ENCODE results near the gene LPAR6.

Gene LPAR6

DNA sequence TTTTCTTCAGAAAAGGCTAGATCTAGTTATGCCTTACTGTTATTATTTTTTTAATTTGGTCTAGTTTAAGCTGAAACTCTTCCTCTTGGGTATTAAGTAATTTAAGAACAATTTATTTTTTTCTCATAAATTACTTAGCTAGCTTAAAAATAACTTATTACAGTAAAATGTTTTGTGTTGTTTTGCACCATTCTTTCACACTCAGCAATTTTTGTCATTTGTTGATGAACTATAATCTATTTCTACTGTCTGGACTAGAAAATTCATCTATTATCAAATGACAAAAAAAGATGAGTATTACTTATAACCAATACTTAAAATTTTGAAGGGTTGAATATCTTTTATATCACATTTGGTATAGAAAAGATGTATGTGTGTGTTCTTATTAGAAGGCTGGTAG lies 1.6 kb upstream of the LPAR6 start:
- no peak for DNase-seq

DNA sequence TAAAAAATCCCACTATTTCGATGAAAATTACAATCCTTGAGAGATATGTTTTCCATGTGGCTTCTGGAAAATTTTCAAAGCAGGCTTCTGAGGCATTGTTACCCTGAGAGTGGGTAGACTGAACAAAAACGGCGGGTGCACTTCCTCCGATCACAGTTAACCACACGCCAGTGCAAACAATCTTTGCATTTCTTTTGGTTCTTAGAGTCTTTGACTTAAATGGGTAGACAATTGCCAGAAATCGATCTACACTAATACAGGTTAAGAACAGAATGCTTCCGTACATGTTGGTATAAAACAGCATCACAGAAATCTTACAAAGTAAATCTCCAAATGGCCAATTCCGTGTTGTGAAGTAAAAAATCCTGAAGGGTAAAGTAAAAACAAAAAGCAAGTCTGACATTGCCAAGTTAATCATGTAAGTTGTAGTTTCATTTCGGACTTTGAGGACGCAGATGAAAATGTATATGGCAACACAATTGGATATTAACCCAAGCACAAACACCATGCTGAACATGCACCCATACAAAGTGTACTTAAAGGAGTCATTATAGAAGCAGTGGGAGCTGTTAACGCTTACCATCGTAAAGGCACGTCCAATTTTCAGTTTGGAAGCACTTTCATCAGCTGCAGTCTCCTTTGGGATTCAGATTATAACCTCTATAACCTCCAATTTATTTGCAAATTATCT lies 927 bp downstream of the LPAR6 start:
- no peak for DNase-seq

DNA sequence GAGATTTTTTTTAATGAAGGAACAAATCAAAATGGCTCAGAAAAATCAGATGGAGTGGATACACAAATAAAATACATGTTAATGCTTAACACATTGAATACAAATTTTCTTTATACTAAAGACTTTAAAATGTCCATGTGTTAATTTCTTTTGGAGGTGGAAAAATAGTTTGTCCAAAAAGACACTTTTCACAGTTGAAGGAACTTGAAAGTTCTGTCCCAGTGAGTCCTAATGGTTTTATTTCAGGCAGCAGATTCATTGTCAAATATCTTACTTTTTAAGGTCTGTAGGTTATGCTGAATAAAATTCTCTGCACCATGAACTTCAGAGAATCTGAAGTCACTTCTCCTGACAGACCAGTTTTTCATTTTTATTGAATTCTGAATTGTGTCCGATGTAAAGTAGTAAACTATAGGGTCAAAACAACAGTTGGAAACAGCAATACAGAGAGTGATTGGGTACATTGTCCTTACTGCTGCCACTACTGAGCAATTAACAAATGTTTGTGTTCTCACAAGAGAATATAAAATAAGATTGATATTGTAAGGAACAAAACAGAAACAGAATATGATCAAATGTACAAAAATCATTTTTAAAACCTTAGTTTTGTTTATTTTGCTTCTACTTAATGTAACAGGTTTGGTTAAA lies 1.6 kb downstream of the LPAR6 start:
- no peak for DNase-seq

DNA sequence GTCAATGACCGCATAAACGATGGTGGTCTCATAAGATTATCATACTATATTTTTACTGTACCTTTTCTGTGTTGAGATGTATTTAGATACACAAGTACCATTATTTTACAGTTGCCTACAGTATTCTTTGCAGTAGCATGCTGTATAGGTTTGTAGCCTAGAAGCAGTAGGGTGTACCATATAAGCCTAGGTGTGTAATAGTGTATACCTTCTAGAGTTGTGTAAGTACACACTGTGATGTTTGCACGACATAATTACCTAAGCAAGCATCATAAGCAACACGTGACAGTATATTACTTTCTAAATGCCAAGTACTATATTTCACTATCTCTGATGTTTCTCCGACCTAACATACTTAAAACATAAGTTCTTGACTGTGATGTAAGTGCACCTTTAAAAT lies 2.7 kb downstream of the LPAR6 start:
- no peak for DNase-seq

DNA sequence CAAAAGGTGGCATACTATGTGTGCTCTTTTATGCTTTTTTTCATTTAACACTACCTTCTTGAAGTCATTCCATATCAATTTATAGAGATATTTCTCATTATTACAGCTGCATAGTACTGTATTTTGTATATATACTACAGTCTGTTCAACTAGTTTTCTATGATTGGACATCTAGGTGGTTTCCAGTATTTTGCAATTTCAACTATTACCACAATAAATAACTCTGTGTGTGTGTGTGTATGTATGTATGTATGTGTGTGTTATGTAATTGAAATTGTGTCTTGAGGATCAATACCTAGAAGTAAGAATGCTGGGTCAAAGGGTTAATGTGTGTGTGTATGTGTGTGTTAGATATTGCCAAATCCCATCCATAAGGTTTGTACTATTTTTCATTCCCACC lies 7.0 kb downstream of the LPAR6 start:
- DNase-seq = no peak

DNA sequence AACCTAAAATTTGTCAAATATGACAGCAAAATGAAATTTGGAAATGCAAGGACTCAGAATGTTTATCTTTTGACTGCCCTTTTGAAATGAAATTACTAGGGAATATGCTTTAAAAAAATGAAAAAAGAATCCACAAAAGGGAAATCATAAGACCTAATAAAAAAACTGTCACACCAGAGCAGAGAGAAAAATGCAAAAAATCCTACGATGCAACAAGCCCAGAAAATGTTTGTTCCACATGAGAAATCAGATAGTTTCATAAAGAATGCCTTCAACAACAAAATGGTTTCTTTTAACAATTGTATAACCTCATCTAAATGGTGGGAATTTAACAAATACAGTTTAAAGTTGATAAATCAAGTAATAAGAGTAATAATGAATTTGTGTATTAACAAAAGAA lies 8.0 kb downstream of the LPAR6 start:
- DNase-seq = no peak

DNA sequence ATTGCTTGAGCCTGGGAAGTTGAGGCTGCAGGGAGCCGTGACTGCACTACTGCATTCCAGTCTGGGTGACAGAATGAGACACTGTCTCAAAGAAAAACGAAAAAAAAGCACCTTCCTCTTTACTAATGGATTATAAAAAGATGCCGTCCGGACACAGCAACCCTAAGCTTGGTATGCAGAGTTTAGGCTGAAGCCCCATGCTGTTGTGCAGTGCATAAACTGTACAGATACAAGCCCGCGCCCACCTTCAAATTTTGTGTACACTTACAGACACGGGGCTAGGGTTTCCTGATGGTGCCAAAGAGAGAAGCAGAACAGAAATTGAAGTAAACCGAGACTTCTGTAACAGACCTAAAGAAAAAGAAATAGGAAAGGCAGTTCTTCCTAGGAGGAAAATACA lies 9.0 kb downstream of the LPAR6 start:
- DNase-seq = no peak

DNA sequence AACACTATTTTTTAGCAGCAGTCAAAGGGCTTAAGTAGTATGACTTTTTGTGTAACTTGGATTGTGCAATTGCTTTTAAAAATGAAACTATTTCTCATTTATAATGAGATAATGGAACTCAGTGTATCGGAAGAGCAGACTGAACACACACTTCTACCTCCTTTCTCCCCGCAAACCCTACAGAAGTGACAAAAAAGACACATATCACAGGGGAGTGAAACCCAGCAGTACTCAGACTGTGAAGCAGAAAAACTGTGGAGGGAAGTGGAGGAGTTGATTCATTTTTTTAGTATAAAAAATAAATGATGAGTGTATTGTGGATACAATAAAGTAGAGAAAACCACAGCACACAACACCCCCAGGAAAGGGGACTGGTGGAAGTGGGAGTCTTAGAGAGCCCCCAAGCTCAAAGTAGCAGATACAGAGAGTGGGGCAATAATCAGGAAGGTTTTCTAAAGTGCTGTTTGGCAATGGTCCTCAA lies 9.7 kb downstream of the LPAR6 start:
- no peak for DNase-seq

DNA sequence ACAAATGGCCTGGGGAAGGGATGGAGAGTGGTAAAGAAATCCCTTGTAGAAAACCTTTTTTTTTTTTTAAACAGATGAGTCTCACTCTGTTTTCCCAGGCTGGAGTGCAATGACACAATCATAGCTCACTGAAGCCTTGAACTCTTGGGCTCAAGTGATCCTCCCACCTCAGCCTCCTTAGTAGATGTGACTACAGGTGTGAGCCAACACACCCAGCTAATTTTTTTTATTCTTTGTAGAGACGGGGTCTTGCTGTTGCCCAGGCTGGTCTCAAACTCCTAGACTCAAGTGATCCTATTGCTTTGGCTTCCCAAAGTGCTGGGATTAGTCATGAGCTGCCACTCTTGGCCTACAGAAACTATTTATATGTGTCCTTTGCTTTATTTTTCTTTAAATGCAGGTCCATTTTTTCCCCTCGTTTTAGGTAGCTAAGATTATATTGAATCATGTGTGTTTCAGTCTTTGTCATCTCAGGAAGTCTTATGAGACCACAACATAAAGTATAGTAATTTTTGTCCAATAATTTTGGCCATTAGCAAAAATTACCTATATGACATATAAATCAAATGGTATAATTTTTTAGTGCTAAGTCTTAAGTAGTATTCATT lies 10.5 kb downstream of the LPAR6 start:
- DNase-seq = no peak

DNA sequence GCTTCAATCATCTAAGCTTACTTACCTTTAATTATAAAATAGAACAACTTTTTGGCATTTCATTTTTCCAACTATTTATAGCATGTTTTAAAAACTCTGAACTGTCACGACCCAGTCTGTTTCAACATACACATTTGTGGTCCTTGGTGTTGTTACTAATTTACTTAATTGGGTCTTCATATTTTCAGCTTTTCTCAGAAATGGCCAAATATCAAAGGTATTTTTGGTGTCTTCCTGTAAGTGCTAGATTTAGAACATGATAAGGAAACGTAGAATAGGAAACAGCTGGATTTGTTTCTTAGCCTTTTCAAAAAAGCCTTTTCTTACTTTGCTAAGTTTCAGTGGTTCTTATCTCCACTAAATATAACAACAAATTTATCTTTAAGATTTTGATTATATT lies 11.4 kb downstream of the LPAR6 start:
- DNase-seq = no peak

DNA sequence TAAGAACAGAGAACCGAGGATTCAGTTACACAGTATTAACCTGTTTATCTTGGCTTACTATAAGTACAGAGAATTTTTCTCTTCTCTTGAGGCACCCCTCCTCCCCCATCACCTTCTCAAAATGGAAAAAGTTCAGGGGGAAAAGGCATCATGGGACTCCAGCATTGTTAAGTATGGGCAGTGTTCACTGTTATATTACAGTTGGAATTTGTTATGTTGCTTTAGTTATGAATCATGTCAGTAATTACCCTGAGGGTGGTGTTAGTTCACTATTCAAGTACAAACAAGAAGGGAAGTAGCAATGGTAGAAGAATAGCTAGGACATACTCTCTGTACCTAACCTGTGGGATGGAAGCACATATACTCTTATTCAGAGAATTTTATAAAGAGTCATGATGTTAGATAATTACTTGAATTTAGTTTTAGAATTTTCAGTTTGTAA lies 12.0 kb downstream of the LPAR6 start:
- no peak for DNase-seq

DNA sequence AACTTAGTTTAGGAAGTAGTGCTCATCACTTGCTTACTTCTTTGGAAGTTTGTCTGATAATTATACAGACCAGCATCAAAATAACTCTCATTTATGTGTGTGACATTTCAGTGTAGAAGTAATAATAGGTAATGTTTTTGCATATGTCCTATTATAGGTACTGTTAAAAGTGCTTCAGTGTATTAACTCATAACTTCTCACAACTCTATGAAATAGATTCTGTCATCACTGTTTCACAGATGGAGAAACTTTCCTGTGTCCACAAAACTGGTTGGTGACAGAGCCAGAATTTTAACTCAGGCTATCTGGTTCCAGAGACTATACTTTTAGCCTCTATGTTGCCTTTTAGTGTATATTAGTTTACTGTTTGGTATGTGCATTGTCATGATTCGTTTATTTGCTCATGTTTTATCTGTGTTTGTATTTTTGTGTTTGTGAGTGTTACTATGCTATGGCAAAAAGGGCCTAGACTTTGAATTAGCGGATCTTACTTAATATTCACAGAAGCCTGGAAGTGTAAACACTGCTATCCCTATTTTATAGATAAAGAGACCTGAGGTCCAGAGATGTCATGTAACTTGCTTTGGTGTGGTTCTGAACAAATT lies 12.7 kb downstream of the LPAR6 start:
- DNase-seq = no peak

DNA sequence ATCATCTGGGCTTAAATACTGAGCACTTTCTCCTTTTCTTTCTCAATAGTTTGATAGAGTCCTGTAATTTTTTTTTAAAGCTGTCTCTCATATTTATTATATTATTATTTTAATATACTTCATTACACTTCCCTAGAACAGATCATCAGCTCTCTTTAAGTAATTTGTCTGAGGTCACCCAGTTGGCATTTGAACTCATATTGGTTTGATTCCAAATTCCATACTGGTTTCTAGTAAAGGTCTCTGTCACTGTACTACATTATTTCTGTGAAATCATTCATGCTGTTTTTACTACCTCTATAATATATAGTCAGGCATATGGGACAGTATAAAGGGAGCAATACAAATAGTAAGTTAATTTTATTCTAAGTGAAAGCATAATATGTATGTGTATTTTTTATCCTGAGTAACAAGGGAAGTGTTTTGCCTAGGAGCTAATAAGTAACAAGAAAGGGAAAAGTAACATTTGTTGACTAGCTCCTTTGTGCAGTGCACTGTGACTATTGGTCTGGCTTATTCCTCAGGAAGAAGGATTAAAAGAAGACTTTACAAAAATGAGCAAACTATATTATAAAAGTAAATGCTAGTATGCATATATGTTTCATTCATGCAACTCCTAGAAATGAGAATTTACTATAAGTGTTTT lies 14.3 kb downstream of the LPAR6 start:
- DNase-seq = no peak

DNA sequence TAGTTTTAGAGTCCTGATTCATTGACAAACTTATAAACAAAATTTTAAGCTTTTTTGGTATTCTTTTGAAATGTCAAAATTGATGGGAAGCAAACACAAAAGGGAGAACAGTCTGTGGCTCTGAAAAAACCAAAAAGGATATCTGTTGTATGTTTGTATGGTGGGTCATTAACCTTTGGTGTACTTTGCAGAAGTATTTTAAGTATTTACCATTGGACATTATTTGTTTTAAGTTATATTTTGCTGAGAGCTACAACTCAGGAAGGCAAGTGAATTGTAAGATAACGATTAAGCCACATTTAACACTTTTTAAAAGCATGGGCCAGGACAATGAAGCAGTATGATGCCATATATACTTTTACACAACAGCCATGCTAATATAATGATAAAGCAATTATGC lies 15.2 kb downstream of the LPAR6 start:
- DNase-seq = no peak

DNA sequence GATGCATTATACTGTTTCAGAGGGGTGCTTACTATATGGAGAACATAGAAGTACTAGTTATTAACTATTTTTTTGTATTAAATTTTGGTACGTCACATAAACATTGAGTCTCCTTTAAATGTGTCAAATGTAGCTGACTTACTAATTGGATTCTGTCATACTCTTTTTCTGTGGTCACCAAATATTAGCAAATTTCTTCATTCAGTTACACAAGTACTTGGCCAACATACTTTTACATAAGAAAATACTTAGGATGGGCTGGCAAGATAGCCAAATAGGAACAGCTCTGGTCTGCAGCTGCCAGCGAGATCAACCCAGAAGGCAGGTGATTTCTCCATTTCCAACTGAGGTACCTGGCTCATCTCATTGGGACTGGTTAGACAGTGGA lies 19.2 kb downstream of the LPAR6 start:
- no peak for DNase-seq

DNA sequence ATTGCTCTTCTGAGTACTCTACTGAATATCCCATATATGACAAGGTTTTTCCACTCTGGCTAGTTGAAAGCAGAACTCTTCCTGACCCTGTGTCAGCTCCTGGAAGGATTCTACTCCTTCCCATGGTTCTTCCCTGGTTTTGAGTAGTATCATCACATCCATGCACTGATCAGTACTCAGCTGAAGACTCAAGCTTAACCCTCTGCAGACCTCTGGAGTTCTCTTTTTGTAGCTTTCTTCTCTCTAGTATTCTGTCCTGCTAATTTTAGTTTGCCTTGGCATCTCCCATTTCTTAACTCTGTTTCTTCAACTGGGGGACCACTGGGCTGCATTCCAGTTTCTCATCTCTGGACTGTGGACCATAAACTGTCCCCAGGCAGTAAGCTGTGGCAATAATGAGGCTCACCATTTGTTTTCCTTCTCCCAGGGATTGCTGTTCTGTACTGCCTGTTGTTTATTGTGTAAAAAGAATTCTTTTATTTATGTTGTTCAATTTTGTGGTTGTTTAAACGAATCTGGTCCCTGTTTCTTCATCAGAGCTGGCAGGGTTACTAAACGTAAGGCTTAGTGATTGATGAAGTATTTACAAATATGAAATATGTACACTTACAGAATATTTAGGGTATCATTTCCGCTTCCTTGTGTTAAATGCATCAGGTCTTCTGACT lies 19.7 kb downstream of the LPAR6 start:
- no peak for DNase-seq

DNA sequence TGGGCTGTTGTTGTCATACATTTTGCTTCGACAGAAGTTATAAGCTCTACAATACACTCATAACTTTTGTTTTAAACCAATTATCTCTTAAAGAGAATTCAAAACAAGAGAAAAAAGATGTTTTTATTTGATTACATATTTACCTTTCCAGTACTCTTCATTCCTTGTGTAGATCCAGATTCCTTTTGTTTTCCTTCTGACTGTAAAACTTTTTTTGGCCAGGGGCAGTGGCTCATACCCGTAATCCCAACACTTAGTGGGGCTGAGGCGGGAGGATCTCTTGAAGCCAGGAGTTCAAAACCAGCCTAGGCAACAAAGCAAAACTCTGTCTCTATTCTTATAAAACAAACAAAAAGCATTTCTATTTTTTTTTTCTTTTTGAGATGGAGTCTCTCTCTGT lies 21.7 kb downstream of the LPAR6 start:
- DNase-seq = no peak

DNA sequence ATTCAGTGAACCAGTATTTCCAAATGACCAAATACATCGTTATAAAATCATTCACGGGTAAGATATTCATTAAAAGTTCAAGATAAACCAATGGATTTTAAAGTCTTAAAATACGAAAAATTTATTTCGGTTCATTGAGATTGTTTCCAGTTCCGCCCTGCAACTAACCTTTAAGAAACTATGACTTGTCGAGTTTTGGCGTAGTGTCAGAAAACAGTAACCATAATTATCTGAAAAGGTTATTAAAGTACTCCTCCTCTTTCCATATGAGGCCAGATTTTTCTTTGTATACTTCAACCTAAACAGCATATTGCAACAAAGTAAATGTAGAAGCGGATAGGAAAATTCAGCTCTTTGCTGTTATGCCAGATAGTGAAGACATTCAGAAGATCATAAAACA lies 26.1 kb downstream of the LPAR6 start:
- DNase-seq = no peak

DNA sequence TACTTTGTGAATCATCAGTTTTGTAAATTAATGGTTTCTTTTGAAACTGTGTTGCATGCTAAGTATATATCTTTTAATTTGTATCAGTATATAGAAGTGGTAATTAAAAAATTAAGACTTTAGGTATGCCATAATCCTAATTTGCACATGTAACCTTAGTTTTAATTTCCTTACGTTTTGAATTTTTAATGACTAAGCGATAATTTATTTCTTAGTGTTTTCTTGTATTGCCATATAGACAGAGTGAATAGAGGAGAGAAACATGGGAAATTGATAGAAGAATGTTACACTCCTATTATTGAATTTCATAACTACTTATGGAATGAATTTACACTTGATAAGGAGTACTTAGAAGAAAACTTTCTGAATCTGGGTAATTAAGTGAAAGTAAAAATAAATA lies 29.5 kb downstream of the LPAR6 start:
- no peak for DNase-seq

DNA sequence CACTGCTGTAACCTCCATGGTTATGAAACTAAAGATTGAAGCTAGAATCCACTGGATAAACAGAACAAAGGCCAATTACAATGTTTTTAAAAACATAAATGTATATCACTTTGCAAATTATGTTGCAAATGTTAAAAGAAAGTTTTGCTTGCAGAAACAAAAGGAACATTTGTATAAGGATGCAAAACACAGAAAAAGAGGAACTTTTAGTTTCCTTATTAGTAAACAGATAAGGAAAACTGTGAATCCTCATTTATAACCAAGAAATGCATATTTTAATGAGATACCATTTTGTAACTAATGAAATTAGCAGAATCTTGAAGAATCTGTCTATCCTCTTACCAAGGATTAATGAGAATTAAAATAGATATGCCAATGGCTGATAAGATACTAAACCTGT lies 32.3 kb downstream of the LPAR6 start:
- no peak for DNase-seq

DNA sequence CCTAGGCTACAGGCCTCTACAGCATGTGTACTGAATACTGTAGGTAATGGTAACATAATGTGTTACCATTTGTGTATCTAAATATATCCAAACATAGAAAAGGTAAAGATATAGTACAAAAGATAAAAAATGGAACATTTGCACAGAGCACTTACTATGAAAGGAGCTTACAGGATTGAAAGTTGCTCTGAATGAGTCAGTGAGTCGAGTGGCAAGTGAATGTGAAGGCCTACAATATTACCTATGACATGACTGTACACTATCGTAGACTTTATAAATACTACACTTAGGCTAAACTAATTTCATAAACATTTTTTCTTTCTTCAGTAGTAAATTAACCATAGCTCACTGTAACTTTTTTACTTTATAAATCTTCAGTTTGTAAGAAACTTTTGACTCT lies 35.1 kb downstream of the LPAR6 start:
- DNase-seq = no peak

DNA sequence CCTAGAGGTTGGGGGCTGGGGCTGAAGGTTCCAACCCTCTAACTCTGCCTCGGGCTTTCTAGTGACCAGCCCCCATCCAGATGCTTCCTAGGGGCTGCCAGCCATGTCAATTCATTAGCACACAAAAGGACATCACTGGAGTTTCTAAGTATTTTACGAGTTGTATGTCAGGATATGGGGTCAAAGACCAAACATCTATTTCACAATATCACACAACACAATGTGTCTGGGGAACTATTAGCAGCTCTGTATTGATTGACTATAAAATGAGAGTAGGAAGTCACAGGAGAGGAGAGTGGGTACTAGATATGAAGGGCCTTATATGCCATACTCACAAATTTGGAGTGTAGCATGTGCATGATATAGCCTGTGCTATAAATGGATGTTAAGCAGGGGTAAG lies 42.1 kb downstream of the LPAR6 start:
- DNase-seq = no peak

DNA sequence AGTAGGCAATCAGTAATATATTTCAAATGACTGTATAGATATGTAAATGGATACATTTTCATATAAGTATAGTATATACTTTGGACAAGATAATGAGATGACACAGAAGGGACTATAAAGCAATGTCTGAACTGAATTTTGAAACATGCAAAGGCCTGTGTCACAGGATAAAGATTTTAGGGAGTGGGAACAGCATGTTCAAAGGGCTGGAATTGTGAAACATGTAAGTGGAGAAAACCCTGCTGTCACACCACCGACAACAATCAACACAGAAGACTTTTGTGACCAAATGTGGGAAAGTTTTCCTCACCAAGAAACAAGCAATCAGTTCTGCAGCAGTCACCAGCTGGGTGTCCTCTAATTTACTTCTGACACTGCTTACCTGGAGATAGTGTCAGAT lies 42.9 kb downstream of the LPAR6 start:
- no peak for DNase-seq

All from C1 segment of cervical spinal cord (tissue), 14 donors.